Hippocampal formation (tissue), 2 donors: ENCODE results near the gene LPGAT1.

Source experiments
- DNase-seq, 2 donors: peaks; one replicate each; lab custom pipeline; 2025; lab: John Stamatoyannopoulos, UW

LPGAT1 gene

GRCh38 chr1:211828584-211829342 lies 1.8 kb downstream of the LPGAT1 start:
- peak in 1 of 2 donors; percentile 4 for DNase-seq

GRCh38 chr1:211827051-211827450 lies 3.5 kb downstream of the LPGAT1 start:
- no peak for DNase-seq

DNA sequence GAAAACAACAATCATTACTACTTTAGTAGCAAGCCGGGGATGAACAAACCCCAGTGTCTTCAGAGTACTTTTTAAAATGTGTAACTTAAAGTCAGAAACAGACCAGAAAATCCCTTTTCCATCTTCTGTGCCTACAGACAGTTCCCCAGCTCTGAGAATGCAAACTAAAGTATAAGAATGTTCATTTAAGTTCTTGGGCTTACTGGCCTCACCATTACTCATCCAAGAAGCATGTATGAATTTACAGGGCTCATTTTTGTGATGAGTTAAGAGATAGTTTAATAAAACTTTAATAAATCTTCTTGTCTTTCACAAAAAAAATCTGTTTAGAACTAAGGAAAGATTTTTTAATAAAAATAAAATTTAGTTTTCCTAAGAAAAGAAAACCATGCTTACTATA lies 4.6 kb downstream of the LPGAT1 start:
- DNase-seq, result no peak

DNA sequence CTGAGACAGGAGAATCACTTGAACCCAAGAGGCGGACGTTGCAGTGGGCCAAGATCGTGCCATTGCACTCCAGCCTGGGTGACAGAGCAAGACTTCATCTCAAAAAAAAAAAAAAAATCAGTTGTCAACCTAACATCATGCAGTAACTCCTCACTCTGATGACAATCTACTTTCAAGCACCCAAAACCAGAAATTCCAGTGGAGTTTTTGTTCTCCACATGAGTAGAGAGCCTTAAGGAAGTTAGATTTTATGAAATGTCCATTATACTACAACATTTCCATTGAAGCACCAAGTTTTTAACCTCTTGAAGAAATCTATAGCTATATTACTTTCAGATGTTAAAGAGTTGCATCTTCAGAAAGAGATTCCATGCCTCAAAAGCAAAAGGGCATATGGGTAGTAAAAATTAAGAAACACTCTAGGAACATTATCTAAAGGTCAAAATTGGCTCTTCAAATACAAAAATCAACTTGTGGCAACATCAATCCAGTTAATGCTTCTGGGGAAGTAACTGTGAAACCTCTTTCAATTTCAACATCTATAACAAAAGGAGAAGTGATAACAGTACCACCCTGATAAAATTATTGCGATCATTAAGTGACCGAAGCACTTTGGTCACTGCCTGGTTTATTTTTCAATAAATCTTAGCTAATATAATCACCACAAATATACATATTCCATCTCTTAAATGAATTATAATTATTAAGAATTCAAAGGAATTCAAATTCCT lies 7.7 kb downstream of the LPGAT1 start:
- no peak for DNase-seq

DNA sequence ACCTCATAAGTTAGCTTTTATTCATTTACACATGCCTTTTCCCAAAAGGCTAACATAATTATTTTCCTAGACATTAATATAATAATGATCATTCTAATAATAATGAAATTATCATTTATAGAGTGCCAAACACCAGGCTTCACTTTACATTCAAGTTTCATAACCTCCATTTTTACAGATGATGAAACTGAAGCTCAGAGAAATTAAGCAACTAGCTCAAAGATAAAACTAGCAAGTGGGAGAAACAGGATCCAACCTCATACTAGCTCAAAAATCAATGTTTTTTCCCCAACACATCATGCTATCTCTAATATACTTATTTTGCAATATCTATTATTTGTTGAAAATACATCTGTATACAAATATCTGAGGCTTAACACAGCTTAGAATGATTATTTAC lies 14.0 kb downstream of the LPGAT1 start:
- no peak for DNase-seq

DNA sequence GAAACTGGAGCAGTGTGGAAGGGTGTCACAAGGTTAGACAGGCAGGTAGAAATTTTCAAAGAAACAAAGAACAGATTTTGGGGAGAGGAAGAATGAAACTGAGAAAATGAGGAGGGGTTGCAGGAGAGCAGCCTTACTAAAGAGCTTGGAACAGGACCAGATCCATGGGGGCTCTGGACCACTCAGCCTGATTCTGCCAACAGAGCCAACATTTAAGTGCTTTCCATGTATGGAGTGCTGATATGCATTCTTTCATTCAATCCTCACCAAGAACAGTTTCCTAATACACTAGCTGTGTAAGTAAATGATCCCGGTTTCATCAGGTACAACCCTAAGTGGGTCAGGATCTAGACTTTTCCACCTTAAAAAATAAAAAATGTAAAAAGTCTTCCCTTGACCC lies 16.2 kb downstream of the LPGAT1 start:
- no peak for DNase-seq

GRCh38 chr1:211813590-211813989 lies 17.0 kb downstream of the LPGAT1 start:
- DNase-seq, result peak in 1 of 2 donors; percentile 32

GRCh38 chr1:211812584-211812983 lies 18.0 kb downstream of the LPGAT1 start:
- DNase-seq, result no peak

- no peak for DNase-seq
Observed at GRCh38 chr1:211811848-211812247, 18.7 kb downstream of the LPGAT1 start.

DNA sequence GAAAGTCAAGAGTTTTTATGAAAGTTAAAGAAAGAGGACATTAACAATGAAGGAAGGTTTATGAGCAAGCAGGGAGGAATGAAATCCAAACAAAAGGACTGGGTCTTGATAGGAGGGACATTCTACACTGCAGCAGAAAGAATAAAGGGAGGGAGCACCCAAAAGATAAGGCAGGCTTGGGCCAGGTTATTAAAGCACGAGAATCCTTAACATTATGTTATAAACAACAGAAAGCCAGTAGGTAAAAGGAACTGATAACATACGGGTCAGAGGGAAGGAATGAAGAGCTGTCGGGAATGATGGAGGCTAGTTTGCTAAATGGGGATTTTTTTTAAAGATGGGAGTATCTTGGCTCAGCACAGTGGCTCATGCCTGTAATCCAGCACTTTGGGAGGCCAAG lies 19.4 kb downstream of the LPGAT1 start:
- no peak for DNase-seq

DNA sequence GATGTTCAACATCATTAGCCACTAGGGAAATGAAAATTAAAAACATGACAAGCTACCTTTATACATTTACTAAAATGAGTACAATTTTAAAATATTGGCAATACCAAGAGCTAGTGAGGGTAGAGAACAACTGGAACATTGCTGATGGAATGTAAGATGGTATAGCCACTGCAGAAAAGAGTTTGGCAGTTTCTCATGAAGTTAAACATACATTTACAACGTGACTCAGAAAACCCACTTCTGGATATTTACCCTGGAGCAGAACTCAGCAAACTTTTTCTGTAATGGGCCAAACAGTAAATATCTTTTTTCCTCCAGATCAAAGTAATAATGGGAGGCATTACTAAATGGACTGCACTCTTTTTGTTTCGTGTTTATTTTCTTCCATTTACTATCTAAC lies 22.1 kb downstream of the LPGAT1 start:
- no peak for DNase-seq

DNA sequence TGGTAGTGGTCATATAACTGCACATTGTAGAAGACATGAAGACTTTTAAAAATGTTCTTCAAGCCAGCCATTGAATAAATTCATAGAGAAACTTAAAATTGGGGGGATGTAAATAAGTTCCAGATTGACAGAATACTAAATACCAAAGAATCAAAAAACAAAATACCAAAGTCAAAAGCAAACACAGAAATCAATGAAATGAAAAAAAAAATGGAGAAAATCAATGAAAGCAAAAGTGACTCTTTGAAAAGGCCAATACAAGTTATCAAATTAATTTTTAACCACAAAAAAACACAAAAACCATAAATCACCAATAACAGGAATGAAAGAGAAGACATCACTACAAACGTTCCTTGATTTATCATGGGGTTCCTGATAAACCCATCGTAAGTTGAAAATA lies 25.6 kb downstream of the LPGAT1 start:
- DNase-seq, result no peak

- no peak for DNase-seq
Observed at GRCh38 chr1:211800925-211801607, 29.5 kb downstream of the LPGAT1 start.

DNA sequence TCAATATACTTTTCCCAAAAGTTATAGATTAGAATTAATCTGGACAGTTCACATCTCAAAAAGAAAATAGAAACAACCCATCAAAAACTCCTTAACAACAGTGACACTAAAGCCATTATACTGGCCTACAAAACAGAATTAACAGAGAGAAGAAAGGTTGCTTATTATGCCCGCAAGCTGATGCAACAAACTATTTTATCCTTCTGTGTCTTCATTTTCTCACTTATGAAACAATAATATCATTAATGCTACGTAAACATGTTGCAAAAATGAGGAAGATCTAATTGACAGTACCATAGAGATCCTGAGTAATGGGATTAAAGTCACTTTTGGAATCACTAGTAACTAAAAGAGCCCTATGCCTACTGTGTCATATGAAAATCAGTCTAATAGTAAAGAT lies 32.6 kb downstream of the LPGAT1 start:
- DNase-seq, result no peak

DNA sequence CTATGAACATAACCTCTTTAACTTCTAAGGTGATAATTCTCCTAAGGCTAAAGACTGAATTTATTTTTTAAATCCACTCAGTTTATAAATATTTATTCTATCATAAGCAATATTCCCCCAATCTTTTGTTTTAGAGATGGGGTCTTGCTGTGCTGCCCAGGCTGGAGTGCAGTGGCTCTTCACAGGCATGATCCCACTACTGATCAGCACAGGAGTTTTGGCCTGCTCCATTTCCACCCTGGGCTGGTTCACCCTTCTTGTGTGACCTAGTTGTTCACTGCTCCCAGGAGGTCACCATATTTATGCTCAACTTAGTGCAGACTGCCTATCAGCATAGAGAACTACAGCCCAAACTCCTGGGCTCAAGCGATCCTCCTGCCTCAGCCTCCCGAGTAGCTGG lies 38.6 kb downstream of the LPGAT1 start:
- no peak for DNase-seq

- peak in 1 of 2 donors; percentile 61 for DNase-seq
Observed at GRCh38 chr1:211789641-211790464, 40.7 kb downstream of the LPGAT1 start.

DNA sequence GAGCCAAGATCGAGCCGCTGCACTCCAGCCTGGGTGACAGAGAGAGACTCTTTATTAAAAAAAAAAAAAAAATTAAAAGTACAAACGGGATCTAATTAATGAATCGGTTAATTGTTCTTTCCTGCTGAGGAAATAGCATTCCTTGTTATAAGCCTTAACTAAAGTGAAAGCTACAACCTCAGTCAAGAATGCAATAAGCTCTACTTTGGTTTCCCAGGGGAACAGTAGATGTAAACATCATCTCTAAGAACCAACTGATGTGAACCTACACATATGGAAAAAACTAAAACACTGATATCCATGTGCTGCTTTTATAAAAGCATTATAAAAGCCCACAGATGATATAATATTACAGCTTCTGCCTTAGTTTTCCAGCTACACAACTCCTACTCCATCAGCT lies 41.9 kb downstream of the LPGAT1 start:
- no peak for DNase-seq

- DNase-seq, result no peak
Observed at GRCh38 chr1:211783897-211784296, 46.7 kb downstream of the LPGAT1 start.

- no peak for DNase-seq
Observed at GRCh38 chr1:211783266-211783665, 47.3 kb downstream of the LPGAT1 start.

- DNase-seq, result no peak
Observed at GRCh38 chr1:211781260-211781659, 49.3 kb downstream of the LPGAT1 start.

- no peak for DNase-seq
Observed at GRCh38 chr1:211775170-211775569, 55.4 kb downstream of the LPGAT1 start.

GRCh38 chr1:211764701-211765100 lies 65.9 kb downstream of the LPGAT1 start:
- DNase-seq, result no peak
